Mesenteric fat pad (tissue), 1 donor: ENCODE data around the gene RHOBTB3. TPM values are rescaled to one million over a fixed set of nuclear protein-coding genes. Genes with fewer than 3 reads are reported as not detected.

ENCODE experiments used
- DNase-seq: peaks from one replicate; pipeline ENCODE4 v3.0.0-alpha.2; 2020; ENCODE audit warnings: low spot score
- total RNA-seq: library from RNA; stranded (reverse); fragmentation: NEBNext Ultra II Directional; extraction: Animal tissue kit (Norgen Biotek cat#: 25700); gene quantifications from one replicate; pipeline ENCODE4 v1.2.1, GENCODE V29; 2021
- donor health status: DM: yes; HTN: yes; CAD: no.

The RHOBTB3 gene
- total RNA-seq, 1 donor from 2014 or later: 160 TPM

- no peak for DNase-seq
These were observed 30.9 kb downstream of the RHOBTB3 start for GRCh38 chr5:95761771-95762651.

- DNase-seq: no peak
These were observed 31.5 kb downstream of the RHOBTB3 start for GRCh38 chr5:95762652-95763041.

GRCh38 chr5:95763941-95764340, 32.8 kb downstream of the RHOBTB3 start:
- no peak for DNase-seq

- no peak for DNase-seq
These were observed 37.6 kb downstream of the RHOBTB3 start for GRCh38 chr5:95768731-95769130.

- no peak for DNase-seq
These were observed 39.9 kb downstream of the RHOBTB3 start for GRCh38 chr5:95770830-95771708.

GRCh38 chr5:95771892-95772291, 40.8 kb downstream of the RHOBTB3 start:
- DNase-seq: no peak

GRCh38 chr5:95773335-95774059, 42.4 kb downstream of the RHOBTB3 start:
- no peak for DNase-seq

- no peak for DNase-seq
These were observed 46.3 kb downstream of the RHOBTB3 start for GRCh38 chr5:95777441-95777840.

- no peak for DNase-seq
These were observed 47.7 kb downstream of the RHOBTB3 start for GRCh38 chr5:95778713-95779436.

GRCh38 chr5:95779611-95780010, 48.5 kb downstream of the RHOBTB3 start:
- DNase-seq: no peak

- DNase-seq: no peak
These were observed 49.5 kb downstream of the RHOBTB3 start for GRCh38 chr5:95780597-95780996.

- peak; percentile 90 for DNase-seq
These were observed 50.0 kb downstream of the RHOBTB3 start for GRCh38 chr5:95781101-95781583.

GRCh38 chr5:95782181-95782580, 51.0 kb downstream of the RHOBTB3 start:
- no peak for DNase-seq

GRCh38 chr5:95783661-95784060, 52.5 kb downstream of the RHOBTB3 start:
- no peak for DNase-seq

- no peak for DNase-seq
These were observed 53.6 kb downstream of the RHOBTB3 start for GRCh38 chr5:95784514-95785302.

GRCh38 chr5:95786821-95787418, 55.8 kb downstream of the RHOBTB3 start:
- DNase-seq: no peak

GRCh38 chr5:95788493-95788892, 57.4 kb downstream of the RHOBTB3 start:
- DNase-seq: no peak

GRCh38 chr5:95791751-95792150, 60.6 kb downstream of the RHOBTB3 start:
- DNase-seq: no peak

GRCh38 chr5:95794070-95794516, 63.0 kb downstream of the RHOBTB3 start:
- no peak for DNase-seq
